ENCODE measurements around the gene TMEM233.
A peak's percentile ranks its signal among the peaks of the same experiment; 100 is the strongest.

The TMEM233 gene

DNA sequence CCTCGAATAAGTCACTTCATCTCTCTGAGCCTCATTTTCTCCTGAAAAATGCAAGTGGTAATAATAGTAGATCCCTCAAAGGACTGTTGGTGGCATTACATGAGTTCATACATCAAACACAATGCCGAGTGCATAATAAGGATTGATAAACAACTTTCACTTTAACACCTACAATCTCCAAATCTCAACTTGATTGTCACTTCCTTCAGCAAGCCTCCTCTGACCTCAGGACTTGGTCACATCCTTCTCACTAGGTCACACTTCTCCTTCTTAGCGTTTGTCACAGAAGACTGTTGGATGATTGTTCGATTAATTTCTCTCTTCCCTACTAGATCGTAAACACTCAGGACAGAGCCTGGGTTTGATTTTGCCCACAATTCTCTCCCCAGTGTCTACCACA, 66.5 kb downstream of the TMEM233 start:
- no peak for DNase-seq

DNA sequence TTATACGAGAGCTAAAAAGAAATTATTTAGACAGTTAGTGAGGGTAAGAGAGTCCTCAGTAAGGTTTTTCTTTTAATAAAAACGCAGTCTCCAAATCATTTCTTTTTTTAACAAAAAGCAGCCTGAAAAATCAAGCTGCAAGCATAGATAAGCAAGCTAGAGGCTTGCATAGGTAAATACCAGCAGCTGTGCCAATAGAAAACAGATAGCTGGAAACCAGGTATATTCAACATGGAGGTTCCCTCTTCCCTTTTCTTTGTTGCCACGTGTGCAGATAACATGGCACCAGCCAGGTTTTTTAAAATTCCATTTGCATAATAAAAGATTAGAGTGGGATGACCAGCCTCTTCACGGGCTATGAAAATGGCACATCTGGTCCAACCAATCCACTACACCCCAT, 68.3 kb downstream of the TMEM233 start:
- DNase-seq = no peak

DNA sequence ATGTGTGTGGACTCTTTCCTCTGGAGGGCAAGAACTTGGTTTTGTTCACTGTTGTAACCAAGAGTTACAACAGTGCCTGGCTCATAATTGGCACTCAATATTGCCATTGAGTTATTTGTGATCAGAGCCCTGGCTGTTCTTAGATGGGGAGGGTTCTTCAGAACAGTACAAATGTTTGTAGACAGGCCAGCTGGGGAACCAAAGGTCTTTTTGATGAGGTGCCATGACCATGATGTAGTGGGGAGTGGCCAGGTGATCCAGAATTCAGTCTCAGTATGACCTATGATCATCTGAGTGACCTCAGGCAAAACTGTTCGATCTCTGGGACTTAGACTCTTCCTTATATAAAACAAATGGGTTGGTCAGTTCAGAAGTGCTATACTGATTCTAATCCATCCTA, 71.1 kb downstream of the TMEM233 start:
- DNase-seq = no peak

DNA sequence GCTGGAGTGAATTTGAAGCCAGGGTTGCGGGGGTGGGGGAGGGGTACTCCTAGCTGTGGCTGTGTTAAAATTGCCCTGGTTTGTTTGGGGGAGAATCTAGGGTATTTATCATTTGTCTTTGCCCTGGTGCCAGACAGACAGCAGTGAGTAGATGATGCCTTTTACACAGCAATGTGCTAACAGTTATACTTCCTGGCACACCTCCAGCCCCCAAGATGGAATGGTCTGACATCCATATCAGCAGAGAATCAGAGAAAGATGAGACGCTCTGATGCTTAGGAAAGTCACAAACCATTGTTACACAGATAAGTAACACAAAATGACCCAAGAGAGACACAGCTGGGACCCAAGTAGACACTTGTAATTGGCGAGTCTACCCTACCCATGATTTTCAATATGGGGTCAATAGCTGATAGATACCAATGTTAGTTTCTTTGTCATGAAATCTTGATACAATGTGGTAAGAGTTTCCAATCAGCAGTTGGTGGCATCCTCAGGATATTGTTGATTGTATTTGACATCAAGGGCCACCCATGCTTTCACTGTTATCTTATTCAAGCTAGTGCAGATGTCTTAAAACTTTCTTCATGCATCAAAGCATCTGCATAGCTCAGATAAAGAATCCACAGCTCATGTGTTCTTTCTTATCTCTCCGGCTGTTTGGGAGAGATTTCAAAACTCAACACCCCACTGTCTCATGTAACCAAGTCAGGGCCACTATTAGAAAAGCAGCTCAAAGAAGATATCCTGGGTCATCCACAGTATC, 71.8 kb downstream of the TMEM233 start:
- DNase-seq = no peak

DNA sequence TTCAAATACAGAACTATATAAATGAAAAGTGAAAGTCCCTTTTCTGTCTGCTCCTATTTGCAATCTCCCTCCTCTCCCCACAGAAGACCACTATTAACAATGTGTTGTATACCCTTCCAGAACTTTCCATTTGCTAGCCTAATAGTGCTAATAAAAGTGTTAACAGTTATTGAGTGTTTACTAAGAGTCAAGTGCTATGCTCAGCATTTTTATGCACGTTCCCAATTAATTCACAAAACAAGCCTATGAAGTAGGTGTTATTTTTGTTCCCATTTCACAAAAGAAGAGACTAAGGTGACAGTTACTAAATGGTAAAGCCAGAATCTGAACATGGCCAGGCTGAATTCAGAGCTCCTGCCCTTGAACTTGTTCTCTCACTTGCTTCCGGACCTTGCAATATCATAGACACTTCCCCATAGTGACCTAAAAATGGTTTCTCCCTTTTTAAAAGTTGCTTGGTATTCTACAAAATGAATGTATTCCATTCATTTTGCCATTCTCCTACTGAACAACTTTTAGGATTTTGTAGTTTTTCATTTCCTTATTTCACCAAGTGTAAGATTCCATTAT, 72.7 kb downstream of the TMEM233 start:
- no peak for DNase-seq

DNA sequence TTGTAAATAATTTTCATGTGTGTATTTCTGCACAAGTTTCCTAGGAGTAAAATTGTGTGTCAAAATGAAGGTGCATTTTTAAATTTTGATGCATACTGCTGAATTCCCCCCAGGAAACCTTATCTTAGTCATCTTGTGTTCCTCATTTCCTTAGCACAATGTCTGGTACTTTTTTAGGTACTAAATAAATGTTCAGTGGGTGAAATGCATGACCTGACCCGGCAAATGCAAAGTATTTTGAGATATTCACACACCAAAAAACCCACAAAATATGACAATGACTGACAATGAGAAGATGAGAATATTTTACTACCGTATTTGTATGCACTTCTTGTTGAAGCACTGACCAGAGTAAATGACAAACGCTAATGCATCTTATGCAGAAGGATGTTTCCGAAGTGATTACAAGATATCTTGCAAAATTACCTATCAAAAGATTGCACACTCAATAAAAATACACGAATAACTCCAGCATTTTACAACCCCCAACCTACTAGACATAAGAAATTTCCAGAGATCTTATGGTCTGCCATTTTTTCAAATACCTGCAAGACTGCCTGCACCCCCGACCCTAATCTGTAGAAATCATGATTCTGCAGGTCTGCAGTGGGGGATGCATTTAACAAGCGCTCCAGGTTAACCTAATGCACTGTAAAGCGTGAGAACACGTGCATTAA, 73.5 kb downstream of the TMEM233 start:
- DNase-seq = no peak

DNA sequence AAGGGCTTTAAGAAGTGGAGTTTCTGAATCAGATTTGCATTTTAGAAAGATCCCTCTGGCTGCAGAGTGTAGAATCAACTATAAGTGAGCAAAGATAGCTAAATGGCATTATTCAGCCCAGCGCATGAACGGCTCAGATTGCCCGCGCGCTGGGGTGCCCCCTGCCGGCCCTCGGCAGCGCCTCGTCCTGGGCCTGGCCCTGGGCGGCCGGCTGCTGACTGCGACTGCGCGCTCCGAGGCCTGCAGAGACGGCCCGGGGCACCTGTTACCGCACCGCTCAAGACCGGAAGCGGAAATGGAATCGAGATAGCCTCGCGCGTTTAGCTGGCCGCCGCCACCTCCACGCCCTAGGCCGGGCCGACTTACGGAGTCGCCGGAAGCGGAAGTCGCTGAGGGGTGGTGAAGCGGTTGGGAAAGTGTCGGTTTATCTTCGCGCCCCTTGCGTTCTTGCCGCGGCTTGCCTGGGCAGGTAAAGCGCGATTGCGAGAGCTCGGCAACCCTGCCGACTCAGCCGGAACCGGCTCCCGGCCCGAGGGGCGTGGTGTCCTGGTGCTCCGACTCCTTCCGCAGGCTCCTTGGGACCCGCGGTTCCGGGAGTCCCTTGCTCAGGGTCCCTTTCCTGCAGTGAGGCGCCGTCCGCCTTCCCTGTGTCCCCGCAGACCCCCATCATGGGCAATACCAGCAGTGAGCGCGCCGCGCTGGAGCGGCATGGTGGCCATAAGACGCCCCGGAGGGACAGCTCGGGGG, 74.2 kb downstream of the TMEM233 start, which contains the start of gene PRKAB1:
Gene PRKAB1 (plus strand): TSS at position 557 of the 747 bp plus-strand sequence. CDS start 112 bp downstream, at position 669.
- DNase-seq = peak; percentile 83

DNA sequence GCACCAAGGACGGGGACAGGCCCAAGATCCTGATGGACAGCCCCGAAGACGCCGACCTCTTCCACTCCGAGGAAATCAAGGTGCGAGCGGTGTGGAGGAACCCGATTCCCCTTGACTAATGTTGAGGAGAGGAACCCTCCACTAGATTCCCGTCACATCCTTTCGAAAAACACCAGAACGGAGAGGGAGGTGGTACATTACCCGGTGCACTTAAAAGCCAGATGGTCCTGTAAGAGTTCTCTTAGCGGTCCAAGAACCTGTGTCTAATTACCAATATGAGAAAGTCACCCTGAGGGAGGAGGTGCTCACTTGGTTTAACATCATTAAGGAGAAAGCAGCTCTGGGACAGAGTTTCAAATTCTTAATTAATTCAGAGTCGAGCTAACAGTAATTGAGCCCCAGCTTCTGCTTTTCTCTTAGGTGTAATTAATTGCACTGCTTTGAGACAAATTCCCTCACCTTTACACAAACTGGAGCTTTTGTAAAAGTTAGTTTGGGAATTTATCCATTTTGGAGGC, 74.8 kb downstream of the TMEM233 start:
- no peak for DNase-seq

DNA sequence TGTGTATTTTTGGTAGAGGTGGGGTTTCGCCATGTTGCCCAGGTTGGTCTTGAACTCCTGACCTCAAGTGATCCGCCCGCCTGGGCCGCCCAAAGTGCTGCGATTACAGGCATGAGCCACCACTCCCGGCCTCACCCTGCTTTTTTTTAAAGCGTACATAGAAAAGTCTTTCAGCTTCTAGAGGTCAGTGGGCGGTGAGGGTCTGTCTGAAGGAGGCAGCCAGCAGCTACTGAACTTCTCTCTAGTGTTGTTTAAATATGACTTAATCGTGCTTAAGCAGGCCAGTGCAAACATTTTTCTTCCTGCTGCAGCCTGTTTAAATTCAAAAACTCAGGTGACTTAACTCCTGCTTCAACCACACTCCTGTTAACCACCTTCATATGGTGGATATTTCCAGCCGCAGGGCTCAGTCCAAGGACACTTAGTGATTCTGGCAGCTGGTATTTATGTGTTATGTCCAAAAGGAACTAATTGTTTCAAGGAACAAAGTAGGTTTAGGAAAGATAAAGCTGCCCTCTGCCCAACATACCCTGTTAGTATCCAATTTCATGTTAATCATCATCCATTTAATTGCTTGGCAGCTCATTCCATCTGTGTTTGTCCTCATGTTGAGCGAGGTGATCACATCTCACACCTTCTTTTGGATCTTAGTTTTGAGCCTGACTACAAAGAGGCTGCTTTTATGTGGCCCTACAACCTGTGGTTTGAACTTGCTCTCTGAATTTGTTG, 76.3 kb downstream of the TMEM233 start:
- DNase-seq = no peak

DNA sequence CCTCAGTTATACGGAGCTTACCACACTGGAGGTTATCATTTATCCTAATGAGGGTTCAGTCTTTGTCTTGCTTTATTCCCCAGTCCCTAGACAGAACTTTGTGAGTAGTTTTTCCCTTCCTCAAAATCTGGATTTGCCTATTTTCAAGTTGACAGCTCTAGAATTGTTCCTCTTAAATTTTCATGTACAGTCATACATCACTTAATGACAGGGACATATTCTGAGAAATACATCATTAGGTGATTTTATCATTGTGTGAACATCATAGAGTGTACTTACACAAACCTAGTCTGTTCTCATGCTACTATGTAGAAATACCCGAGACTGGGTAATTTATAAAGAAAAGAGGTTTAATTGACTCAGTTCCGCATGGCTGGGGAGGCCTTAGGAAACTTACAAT, 77.5 kb downstream of the TMEM233 start:
- no peak for DNase-seq

DNA sequence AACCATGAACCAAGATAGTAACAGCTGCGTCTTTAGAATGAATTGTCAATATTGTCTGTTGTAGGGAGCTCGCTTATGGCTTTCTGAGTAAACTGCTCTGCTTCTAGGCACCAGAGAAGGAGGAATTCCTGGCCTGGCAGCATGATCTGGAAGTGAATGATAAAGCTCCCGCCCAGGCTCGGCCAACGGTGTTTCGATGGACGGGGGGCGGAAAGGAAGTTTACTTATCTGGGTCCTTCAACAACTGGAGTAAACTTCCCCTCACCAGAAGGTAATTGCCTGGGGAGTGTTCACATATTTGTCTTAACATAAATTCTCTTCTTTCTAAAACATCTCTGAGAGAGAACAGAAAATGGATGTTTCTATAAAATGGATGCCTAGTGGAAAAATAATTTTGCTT, 78.6 kb downstream of the TMEM233 start:
- DNase-seq = no peak

DNA sequence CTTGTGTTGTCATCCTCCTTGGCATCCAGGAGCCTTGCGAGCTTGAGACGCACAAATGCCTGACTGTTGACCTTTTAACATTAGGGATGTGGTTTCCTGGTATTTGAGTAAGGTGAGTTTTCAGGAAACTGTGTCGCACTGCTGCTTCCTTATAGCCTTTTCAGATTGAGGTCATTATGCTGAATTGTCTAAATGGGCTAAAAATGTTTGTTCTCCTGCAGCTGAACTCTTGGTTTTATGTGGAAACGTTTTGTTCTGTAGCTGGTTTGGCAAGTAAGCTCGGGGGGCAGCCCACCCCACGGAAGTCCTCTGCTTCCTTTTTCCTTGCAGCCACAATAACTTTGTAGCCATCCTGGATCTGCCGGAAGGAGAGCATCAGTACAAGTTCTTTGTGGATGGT, 80.1 kb downstream of the TMEM233 start:
- DNase-seq = no peak

DNA sequence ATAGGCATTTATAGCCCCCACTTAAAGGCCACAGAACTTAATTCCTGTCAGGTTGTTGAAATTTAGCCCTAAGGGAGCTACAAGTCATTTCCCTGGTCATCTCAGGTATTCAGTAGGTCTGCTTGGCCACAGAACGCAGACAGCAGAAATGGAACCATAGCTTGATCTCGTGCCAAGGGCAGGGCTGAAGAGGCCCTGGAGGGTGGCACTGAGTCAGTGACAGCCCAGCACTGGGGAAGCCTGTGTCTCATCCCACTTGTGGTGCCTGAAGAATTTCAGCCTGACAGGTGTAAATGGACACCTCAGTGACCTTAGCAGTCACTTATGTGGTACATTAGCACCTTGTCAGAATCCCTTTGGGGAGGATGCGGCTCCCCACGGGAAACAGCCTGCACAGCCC, 81.0 kb downstream of the TMEM233 start:
- no peak for DNase-seq

DNA sequence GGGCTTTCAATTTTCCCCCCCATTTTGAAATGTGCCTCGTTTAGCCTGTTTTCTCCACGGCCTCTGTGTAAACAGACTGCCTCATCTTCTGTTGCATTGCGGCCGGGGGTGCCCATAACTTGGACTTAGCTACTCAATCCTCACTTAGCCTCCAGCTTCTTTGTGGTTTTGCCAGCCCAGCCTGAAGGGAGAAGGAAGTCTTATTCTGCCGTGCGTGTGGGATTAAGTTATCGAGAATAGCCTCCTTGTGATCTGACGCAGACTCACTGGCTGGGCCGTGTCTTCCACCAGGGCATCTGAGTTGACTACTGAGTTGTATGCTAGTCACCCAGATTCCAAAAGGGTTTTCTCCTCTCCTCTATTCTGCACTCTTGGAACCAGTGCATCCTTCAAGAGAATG, 82.4 kb downstream of the TMEM233 start:
- DNase-seq = no peak

DNA sequence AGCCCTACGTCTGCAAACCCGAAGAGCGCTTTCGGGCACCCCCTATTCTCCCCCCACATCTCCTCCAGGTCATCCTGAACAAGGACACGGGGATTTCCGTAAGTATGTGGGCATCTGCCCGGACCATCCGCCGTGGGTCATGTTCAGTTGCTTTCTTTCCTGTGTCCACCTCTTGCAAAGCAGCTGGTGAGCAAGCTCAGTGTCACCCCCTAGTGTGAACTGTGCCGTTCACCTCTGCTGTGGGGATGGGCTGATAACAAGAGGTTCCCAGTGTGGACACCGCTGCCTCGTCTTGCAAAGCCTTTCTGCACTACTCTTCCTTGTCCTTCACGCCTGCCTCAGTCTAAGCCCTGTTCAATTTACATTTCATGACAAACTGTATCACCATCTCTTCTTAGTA, 83.0 kb downstream of the TMEM233 start:
- DNase-seq = no peak

DNA sequence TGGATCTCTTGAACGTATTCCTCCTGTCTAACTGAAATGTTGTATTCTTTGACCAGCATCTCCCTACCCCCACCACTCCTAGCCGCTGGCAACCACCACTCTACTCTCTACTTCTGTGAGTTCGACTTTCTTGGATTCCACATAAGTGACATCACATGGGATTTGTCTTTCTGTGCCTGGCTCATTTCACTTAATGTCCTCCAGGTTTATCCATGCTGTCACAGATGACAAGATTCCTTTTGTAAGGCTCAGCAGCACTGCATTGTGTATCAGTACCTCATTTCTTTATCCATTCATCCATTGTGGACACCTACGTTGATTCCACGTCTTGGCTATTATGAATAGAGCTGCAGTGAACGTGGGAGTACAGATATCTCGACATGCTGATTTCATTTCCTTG, 84.9 kb downstream of the TMEM233 start:
- no peak for DNase-seq

DNA sequence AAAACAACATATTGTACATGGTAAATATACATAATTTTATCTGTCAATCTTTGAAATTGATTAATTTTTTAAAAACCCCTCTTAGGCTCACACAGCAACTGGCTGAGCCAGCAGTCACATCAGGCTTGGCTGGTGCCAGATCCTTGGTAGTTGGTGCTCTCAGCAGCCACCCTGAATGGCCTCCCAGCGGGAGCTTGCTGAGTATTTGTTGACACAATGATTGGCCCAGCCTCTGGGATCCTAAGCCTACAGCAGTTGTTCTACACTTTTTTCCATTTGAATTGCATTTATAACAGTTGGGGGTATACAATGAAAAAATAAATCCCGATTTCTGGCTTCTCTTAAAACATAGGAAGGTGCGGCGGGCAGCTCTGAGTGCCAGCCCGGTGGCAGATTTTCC, 85.5 kb downstream of the TMEM233 start:
- no peak for DNase-seq

DNA sequence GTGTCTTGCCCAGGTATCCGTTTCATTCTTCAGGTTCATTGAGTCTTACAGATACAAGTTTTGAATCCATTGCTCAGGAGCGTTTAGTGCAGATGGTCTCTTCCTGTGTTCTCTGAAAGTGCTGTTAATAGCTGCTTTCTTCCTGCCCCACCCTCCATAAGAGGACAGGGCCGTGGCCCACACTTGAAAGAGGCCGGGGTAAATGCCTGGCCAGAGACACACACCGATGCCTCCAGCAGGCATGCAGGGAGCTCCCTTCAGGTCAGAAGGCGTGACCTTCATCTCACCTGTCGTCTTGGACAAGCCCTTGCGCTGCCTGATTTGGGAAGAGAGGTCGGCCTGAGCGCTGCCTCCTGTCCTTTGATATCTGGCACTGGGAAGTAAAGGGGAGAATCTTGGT, 85.9 kb downstream of the TMEM233 start:
- DNase-seq = no peak

DNA sequence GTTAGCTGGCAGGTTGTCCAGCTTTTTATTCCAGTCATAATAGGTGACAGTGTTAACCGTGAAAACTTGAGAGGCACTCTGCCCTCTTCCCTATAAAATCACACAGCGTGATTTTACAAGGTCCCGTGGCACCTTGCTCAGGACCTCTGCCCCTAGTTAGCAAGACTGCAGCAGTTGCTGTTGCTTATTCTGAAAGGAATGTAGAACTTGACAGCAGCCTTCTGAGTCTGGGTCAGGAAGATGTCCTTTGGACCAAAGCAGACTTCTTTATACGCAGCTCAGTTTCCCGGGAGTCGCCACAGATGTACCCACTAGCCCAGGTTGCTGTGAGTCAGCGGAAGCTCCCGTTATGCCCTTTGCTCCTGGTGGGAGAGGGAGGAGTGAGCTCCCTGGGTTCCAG, 87.5 kb downstream of the TMEM233 start:
- DNase-seq = no peak

DNA sequence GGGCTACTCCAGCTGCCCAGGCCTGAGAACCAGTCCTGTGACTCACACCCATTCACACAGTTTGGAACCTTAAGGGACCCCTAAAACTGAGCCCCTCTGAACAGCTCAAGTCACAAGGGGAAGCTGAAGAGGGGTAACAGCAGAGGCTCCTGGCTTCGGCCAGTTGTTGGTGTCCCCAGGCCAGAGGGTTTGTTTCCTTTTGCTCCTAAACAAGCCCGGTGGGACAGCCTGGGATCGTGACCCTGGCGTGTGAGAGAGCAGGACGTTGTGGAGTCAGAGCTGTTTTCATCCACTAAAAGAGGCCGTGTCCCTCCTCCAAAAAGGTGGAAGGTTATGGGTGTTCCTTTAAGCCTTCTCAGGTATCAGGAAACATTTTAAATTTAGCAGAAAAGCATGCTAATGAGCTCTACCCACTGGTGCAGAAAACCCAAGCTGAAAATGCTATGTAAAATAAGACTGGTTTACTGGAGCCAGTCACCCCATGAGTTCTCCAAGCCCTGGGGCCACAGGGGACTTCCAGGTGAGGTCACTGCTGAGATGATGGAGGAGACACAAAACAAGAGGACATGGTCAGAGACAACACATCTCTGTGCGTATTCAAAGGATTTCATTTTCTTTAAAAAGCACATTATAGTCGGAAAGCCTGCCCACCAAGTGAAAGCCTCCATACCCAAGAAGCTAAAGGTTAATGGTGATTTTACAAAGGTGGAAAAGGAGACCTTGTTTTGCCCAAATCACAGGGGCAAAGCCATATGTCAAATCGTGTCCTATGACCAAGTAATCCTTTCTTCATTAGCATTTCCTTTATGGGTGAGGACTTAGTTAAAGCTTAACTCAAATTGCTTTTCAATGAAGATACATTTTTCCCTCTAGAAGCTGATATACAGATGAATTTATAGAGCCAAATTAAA, 88.4 kb downstream of the TMEM233 start:
- DNase-seq = no peak

DNA sequence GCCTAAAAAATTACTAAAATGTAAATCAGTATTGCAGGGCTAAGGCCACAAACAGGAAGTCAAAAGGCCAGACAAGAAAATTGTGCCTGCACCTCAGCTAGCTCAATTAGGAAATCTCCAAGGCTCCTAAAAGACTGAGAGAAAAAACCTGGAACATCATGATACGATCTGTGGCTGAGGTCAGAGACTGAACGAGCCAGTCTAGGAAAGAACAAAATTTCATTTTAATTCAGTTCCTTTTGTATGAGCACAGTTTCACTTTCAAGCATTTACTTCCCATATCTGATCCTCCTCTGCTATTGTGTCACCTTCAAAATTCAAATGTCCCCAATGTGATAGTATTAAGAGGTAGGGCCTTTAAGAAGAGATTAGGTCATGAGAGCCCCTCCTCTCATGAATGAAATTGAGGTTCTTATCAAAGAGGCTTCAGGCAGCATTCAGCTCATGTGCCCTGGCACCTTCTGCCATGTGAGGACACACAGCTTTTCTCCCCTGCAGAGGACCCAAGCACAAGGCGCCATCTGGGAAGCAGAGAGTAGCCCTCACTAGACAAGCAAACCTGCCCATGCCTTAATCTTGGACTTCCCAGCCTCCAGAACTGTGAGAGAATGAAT, 89.2 kb downstream of the TMEM233 start:
- DNase-seq = no peak

Measured in 8988T (cell line).